ENCODE data around the gene ACOX1. TPM values are rescaled to one million over a fixed set of nuclear protein-coding genes. Genes with fewer than 3 reads are reported as not detected.
A peak's percentile ranks its signal among the peaks of the same experiment; 100 is the strongest.

The ACOX1 gene
- total and polyA plus RNA-seq, 7 donors: 13.0 to 78.8 (median 58.1) TPM

- Histone ChIP-seq H3K4me1 (peaks cover 21% of the 10 kb centered on the region), H3K9me3 (no peaks in the 10 kb centered on the region), H3K27me3 (ENCODE audit: insufficient read depth in 3 of 3, low read length in 2 of 3) (no peaks in the 10 kb centered on the region), H3K36me3 (ENCODE audit: insufficient read depth in 1 of 2, low read depth in 1 of 2) (peaks cover 0 to 48% of the 10 kb centered on the region in 2 donors), H3K4me3 (no peak overlapping the region), H3K27ac (peak overlapping the region; percentile 30)
- no peak for TF ChIP-seq CTCF (IDR thresholded peaks at IDR 0.05)
- intact Hi-C loops (cut with DNase I): loop anchor here in 1 of 2 donors (5.0 kb wide), 1 partner anchor 35 kb away; the partner anchor contains the start of gene WBP2
- peak in 1 of 4 donors; percentile 11 for ATAC-seq
- 62 to 89% (median 67%) methylated on average over 15 to 16 of the region's 16 CpGs for WGBS, 3 donors
- no peak for DNase-seq
Observed at GRCh38 chr17:75892556-75893224, 86.3 kb downstream of the ACOX1 start.

GRCh38 chr17:75891605-75892555 lies 87.1 kb downstream of the ACOX1 start:
- DNase-seq (no peak), ATAC-seq (no peak)
- peaks cover 0 to 46% of the 10 kb centered on the region in 2 donors for H3K36me3 ChIP-seq (ENCODE audit: insufficient read depth in 1 of 2, low read depth in 1 of 2)
- intact Hi-C loops (cut with DNase I): loop anchor here in 1 of 2 donors (5.0 kb wide), 1 partner anchor 35 kb away; the partner anchor contains the start of gene WBP2
- TF ChIP-seq CTCF (IDR thresholded peaks at IDR 0.05): no peak
- H3K27ac ChIP-seq: peak overlapping the region; percentile 30
- no peaks in the 10 kb centered on the region for H3K27me3 ChIP-seq (ENCODE audit: insufficient read depth in 3 of 3, low read length in 2 of 3)
- peaks cover 21% of the 10 kb centered on the region for H3K4me1 ChIP-seq
- H3K4me3 ChIP-seq: no peak overlapping the region
- WGBS, 3 donors: 73 to 80% (median 75%) methylated on average over 30 to 32 of the region's 32 CpGs
- no peaks in the 10 kb centered on the region for H3K9me3 ChIP-seq

Other genes with a start within 250 kb of the ACOX1 start
- gene GALK1, start 214.0 kb downstream of the ACOX1 start, total RNA-seq: 10 to 100 TPM in 1 of 4 donors, 1 to 10 TPM in 3; 7.1 to 13.2 (median 9.4) TPM
- gene GALK1, start 214.0 kb downstream of the ACOX1 start, polyA plus RNA-seq: 10 to 100 TPM in 2 of 3 donors, 1 to 10 TPM in 1; 8.3 to 12.8 (median 11.0) TPM
- gene UNK, start 194.4 kb downstream of the ACOX1 start, total RNA-seq: 10 to 100 TPM in 1 of 4 donors, 1 to 10 TPM in 3; 7.9 to 11.6 (median 8.2) TPM
- 10 to 100 TPM in 1 of 3 donors, 1 to 10 TPM in 2; 6.9 to 13.7 (median 9.5) TPM for gene UNK, start 194.4 kb downstream of the ACOX1 start, polyA plus RNA-seq
- gene UNC13D, start 134.8 kb downstream of the ACOX1 start, total RNA-seq: 10 to 100 TPM in 1 of 4 donors, 1 to 10 TPM in 3; 5.1 to 12.8 (median 7.2) TPM
- 1 to 10 TPM; 1.7 to 3.7 (median 2.2) TPM for gene UNC13D, start 134.8 kb downstream of the ACOX1 start, polyA plus RNA-seq
- gene WBP2, start 123.8 kb downstream of the ACOX1 start, total RNA-seq: 100 to 1,000 TPM; 109 to 278 (median 164) TPM
- 100 to 1,000 TPM; 115 to 174 (median 149) TPM for gene WBP2, start 123.8 kb downstream of the ACOX1 start, polyA plus RNA-seq
- 10 to 100 TPM in 3 of 4 donors, 1 to 10 TPM in 1; 8.9 to 16.0 (median 10.9) TPM for gene TRIM47, start 100.6 kb downstream of the ACOX1 start, total RNA-seq
- gene TRIM47, start 100.6 kb downstream of the ACOX1 start, polyA plus RNA-seq: 10 to 100 TPM in 2 of 3 donors, 1 to 10 TPM in 1; 8.4 to 17.1 (median 10.9) TPM
- 10 to 100 TPM in 2 of 4 donors, 1 to 10 TPM in 2; 9.2 to 10.3 (median 9.7) TPM for gene TRIM65, start 82.2 kb downstream of the ACOX1 start, total RNA-seq
- gene TRIM65, start 82.2 kb downstream of the ACOX1 start, polyA plus RNA-seq: 10 to 100 TPM in 1 of 3 donors, 1 to 10 TPM in 2; 9.0 to 14.8 (median 9.0) TPM
- gene MRPL38, start 74.3 kb downstream of the ACOX1 start, total RNA-seq: 100 to 1,000 TPM; 107 to 168 (median 125) TPM
- gene MRPL38, start 74.3 kb downstream of the ACOX1 start, polyA plus RNA-seq: 100 to 1,000 TPM; 104 to 115 (median 107) TPM
- gene FBF1, start 38.1 kb downstream of the ACOX1 start, total RNA-seq: 1 to 10 TPM; 1.8 to 5.9 (median 3.7) TPM
- 10 to 100 TPM in 1 of 3 donors, 1 to 10 TPM in 2; 1.8 to 10.4 (median 3.1) TPM for gene FBF1, start 38.1 kb downstream of the ACOX1 start, polyA plus RNA-seq
- 1 to 10 TPM; 3.4 to 8.8 (median 7.0) TPM for gene TEN1, start 74 bp upstream of the ACOX1 start, total RNA-seq
- gene TEN1, start 74 bp upstream of the ACOX1 start, polyA plus RNA-seq: 10 to 100 TPM; 14.7 to 21.1 (median 19.4) TPM
- gene CDK3, start 21.7 kb upstream of the ACOX1 start, total RNA-seq: 1 to 10 TPM in 1 of 4 donors, under 1 TPM in 3; 0.60 to 1.4 (median 0.62) TPM
- gene CDK3, start 21.7 kb upstream of the ACOX1 start, polyA plus RNA-seq: 1 to 10 TPM in 2 of 3 donors, under 1 TPM in 1; 0.47 to 1.9 (median 1.1) TPM
- gene EVPL, start 48.1 kb upstream of the ACOX1 start, total RNA-seq: under 1 TPM in 3 of 4 donors, not detected in 1; 0.16 to 0.36 (median 0.19) TPM
- gene EVPL, start 48.1 kb upstream of the ACOX1 start, polyA plus RNA-seq: under 1 TPM; 0.03 to 0.07 (median 0.05) TPM
- 100 to 1,000 TPM in 2 of 4 donors, 10 to 100 TPM in 2; 87.3 to 117 (median 104) TPM for gene SRP68, start 93.4 kb upstream of the ACOX1 start, total RNA-seq
- 100 to 1,000 TPM in 1 of 3 donors, 10 to 100 TPM in 2; 72.4 to 141 (median 88.8) TPM for gene SRP68, start 93.4 kb upstream of the ACOX1 start, polyA plus RNA-seq
- under 1 TPM in 1 of 4 donors, not detected in 3; 0.22 TPM for gene GALR2, start 95.6 kb upstream of the ACOX1 start, total RNA-seq
- under 1 TPM; 0.05 to 0.16 (median 0.13) TPM for gene GALR2, start 95.6 kb upstream of the ACOX1 start, polyA plus RNA-seq
- gene ZACN, start 100.0 kb upstream of the ACOX1 start, total RNA-seq: under 1 TPM in 1 of 4 donors, not detected in 3; 0.08 TPM
- gene ZACN, start 100.0 kb upstream of the ACOX1 start, polyA plus RNA-seq: 1 to 10 TPM in 2 of 3 donors, under 1 TPM in 1; 0.98 to 1.6 (median 1.4) TPM
- gene EXOC7, start 124.6 kb upstream of the ACOX1 start, total RNA-seq: 10 to 100 TPM; 56.0 to 61.0 (median 58.3) TPM
- gene EXOC7, start 124.6 kb upstream of the ACOX1 start, polyA plus RNA-seq: 10 to 100 TPM; 26.3 to 51.6 (median 43.7) TPM
- under 1 TPM in 2 of 4 donors, not detected in 2; 0.11 to 0.15 TPM for gene FOXJ1, start 162.1 kb upstream of the ACOX1 start, total RNA-seq
- gene FOXJ1, start 162.1 kb upstream of the ACOX1 start, polyA plus RNA-seq: under 1 TPM; 0.07 to 0.11 (median 0.09) TPM

All from psoas muscle (tissue), 8 donors.